Measurements from ENCODE around the gene MAMDC4. TPM values are rescaled to one million over a fixed set of nuclear protein-coding genes. Genes with fewer than 3 reads are reported as not detected.

Gene MAMDC4
- total and polyA plus RNA-seq, 2 experiments from 2014 or later = 1.7 to 6.8 TPM

GRCh38 chr9:136852664-136853595 is 784 bp downstream of the MAMDC4 start:
- no peaks in the 10 kb centered on the region for H3F3A ChIP-seq (replicated peaks; ENCODE audit: low read depth)
- Mint-ChIP-seq H3K4me3 (no peak overlapping the region), H3K27me3 (ENCODE audit: insufficient read depth, low read depth, poor library complexity) (peaks cover 10% of the 10 kb centered on the region), H3K4me1 (no peaks in the 10 kb centered on the region; the same call in 2 of the 3 replicates), H3K27ac (no peak overlapping the region), H3K36me3 (ENCODE audit: low read depth) (peaks cover 2% of the 10 kb centered on the region; the same call in 2 of the 3 replicates), H3K9me3 (no peaks in the 10 kb centered on the region)
- H3K4me2 ChIP-seq = no peak overlapping the region
- TF ChIP-seq CTCF (conservative IDR thresholded peaks at IDR 0.05; ENCODE audit: low read depth in 2 of 2) (no peak), EZH2phosphoT487 (IDR thresholded peaks at IDR 0.05; ENCODE audit: unreplicated experiment) (no peak), REST (IDR thresholded peaks at IDR 0.05; ENCODE audit: unreplicated experiment) (no peak), ZNF114 (CRISPR knock-in tag; IDR thresholded peaks at IDR 0.05) (no peak), POLR2AphosphoS5 (IDR thresholded peaks at IDR 0.05; ENCODE audit: low read depth) (no peak), EZH2 (IDR thresholded peaks at IDR 0.05; ENCODE audit: low read depth, unreplicated experiment) (no peak)
- 0 out of 2 replicates have a peak, but pooled peaks cover 3% of the 10 kb centered on the region for H4K20me1 ChIP-seq (replicated peaks; ENCODE audit: insufficient read depth)
- H3K79me2 ChIP-seq (replicated peaks; ENCODE audit: insufficient read depth) = no peaks in the 10 kb centered on the region
- no peak overlapping the region for H3K27ac ChIP-seq (ENCODE audit: low read depth)
- no peak overlapping the region for H3K4me3 ChIP-seq
- DNase-seq (ENCODE audit: low spot score) = no peak
- H2AFZ ChIP-seq = no peak overlapping the region
- no peaks in the 10 kb centered on the region for H3K9me2 ChIP-seq (ENCODE audit: insufficient read depth)
- H3K27me3 ChIP-seq (ENCODE audit: insufficient read depth) = no peaks in the 10 kb centered on the region
- H3K4me1 ChIP-seq (ENCODE audit: insufficient read depth) = no peaks in the 10 kb centered on the region; the same call in 1 of the 2 replicates
- ATAC-seq = no peak
- H3K36me3 ChIP-seq (ENCODE audit: insufficient read depth) = no peaks in the 10 kb centered on the region; the same call in 1 of the 2 replicates

GRCh38 chr9:136853596-136854112 is 1.5 kb downstream of the MAMDC4 start:
- Histone ChIP-seq H2AFZ (no peak overlapping the region), H3K4me3 (no peak overlapping the region), H3K4me1 (ENCODE audit: insufficient read depth) (no peaks in the 10 kb centered on the region; the same call in 1 of the 2 replicates), H3F3A (replicated peaks; ENCODE audit: low read depth) (no peaks in the 10 kb centered on the region), H3K36me3 (ENCODE audit: insufficient read depth) (no peaks in the 10 kb centered on the region; the same call in 1 of the 2 replicates), H4K20me1 (replicated peaks; ENCODE audit: insufficient read depth) (0 out of 2 replicates have a peak, but pooled peaks cover 3% of the 10 kb centered on the region), H3K27me3 (ENCODE audit: insufficient read depth) (no peaks in the 10 kb centered on the region), H3K4me2 (no peak overlapping the region), H3K9me2 (ENCODE audit: insufficient read depth) (no peaks in the 10 kb centered on the region), H3K27ac (ENCODE audit: low read depth) (no peak overlapping the region), H3K79me2 (replicated peaks; ENCODE audit: insufficient read depth) (no peaks in the 10 kb centered on the region)
- DNase-seq (ENCODE audit: low spot score) (no peak), ATAC-seq (no peak)
- H3K4me3 Mint-ChIP-seq = no peak overlapping the region
- no peaks in the 10 kb centered on the region for H3K9me3 Mint-ChIP-seq
- H3K27ac Mint-ChIP-seq = no peak overlapping the region
- peak in 1 of 2 experiments; percentile 18; a peak in 1 of 4 replicates for TF ChIP-seq CTCF (conservative IDR thresholded peaks at IDR 0.05; ENCODE audit: low read depth in 2 of 2)
- no peak for TF ChIP-seq JUNB (IDR thresholded peaks at IDR 0.05; ENCODE audit: unreplicated experiment)
- H3K36me3 Mint-ChIP-seq (ENCODE audit: low read depth) = peaks cover 2% of the 10 kb centered on the region; the same call in 2 of the 3 replicates
- H3K27me3 Mint-ChIP-seq (ENCODE audit: insufficient read depth, low read depth, poor library complexity) = peaks cover 7% of the 10 kb centered on the region
- H3K4me1 Mint-ChIP-seq = no peaks in the 10 kb centered on the region; the same call in 2 of the 3 replicates

Measured in GM23338 (cell line).